Vagina (tissue), 2 donors: ENCODE results near the gene NKG7. TPM values are rescaled to one million over a fixed set of nuclear protein-coding genes. Genes with fewer than 3 reads are reported as not detected.

Experiments used
- DNase-seq, 2 donors: peaks; one replicate each; pipeline ENCODE4 v3.0.0-alpha.2; 2017; ENCODE audit errors: extremely low spot score in 2 of 2
- H3K27ac ChIP-seq: fragments of 200-600 bp; sonication (generic); one replicate; pipeline ENCODE4 v1.5.1; 2019
- H3K27me3 ChIP-seq: fragments of 200-600 bp; sonication (generic); one replicate; pipeline ENCODE4 v1.5.1; 2019
- H3K36me3 ChIP-seq, 2 donors: fragments of 200-600 bp; sonication (generic); one replicate each; pipeline ENCODE4 v1.5.1; 2017 to 2019
- H3K4me1 ChIP-seq: fragments of 200-600 bp; sonication (generic); one replicate; pipeline ENCODE4 v1.5.1; 2019
- H3K4me3 ChIP-seq, 2 donors: fragments of 200-600 bp; sonication (generic); 1 replicate in 1 of 2; 2 replicates in 1 of 2; pipeline ENCODE4 v1.5.1; 2016 to 2019
- H3K9me3 ChIP-seq: fragments of 200-600 bp; sonication (generic); one replicate; pipeline ENCODE4 v1.5.1; 2019
- POLR2A ChIP-seq, 2 donors: fragments of 450-650 bp; IDR thresholded peaks; one replicate each; pipeline ENCODE4 v1.6.1; 2017; ENCODE audit warnings: antibody characterized with exemption in 2 of 2, mild to moderate bottlenecking in 2 of 2, moderate library complexity in 2 of 2
- POLR2AphosphoS5 ChIP-seq, 2 donors: sonication (generic); formaldehyde crosslinking; IDR thresholded peaks; one replicate each; pipeline ENCODE4 v1.9.0; 2017; ENCODE audit warnings: antibody characterized with exemption in 2 of 2, mild to moderate bottlenecking in 2 of 2, low read depth in 1 of 2; ENCODE audit not compliant: insufficient read depth in 1 of 2
- intact Hi-C: fragments of 100-400 bp; cut with DNase I; formaldehyde crosslinking; loops from one replicate; pipeline ENCODE4 v1.15.1; 2023
- total RNA-seq: library from RNA; depleted of rRNA; stranded (reverse); fragments of >200 nt; gene quantifications from one replicate; pipeline ENCODE4 v1.2.3, GENCODE V29; 2016
- TF ChIP-seq, protein P1 (sequence below), 3 experiments: fragments of 450-650 bp in 2 of 3; fragments of 200-600 bp in 1 of 3; sonication (generic) in 1 of 3; IDR thresholded peaks; one replicate each; pipeline ENCODE4 v1.5.1; 2017 to 2019; ENCODE audit warnings: antibody characterized with exemption in 3 of 3, mild to moderate bottlenecking in 2 of 3, moderate library complexity in 2 of 3

Gene NKG7
- total RNA-seq, 1 donor from 2014 or later: 3.4 TPM

GRCh38 chr19:51352783-51353360 is 19.6 kb downstream of the NKG7 start:
- no peak for DNase-seq
- Histone ChIP-seq H3K27ac (no peak overlapping the region), H3K27me3 (no peaks in the 10 kb centered on the region), H3K4me3 (no peak overlapping the region), H3K36me3 (peaks cover 0 to 12% of the 10 kb centered on the region in 2 donors), H3K4me1 (peaks cover 8% of the 10 kb centered on the region), H3K9me3 (no peaks in the 10 kb centered on the region)
- intact Hi-C loops: no loop called here
- TF ChIP-seq POLR2A (IDR thresholded peaks at IDR 0.05) (no peak), POLR2AphosphoS5 (IDR thresholded peaks at IDR 0.05; ENCODE audit: insufficient read depth in 1 of 2, low read depth in 1 of 2) (no peak)
- TF ChIP-seq, protein P1, sequence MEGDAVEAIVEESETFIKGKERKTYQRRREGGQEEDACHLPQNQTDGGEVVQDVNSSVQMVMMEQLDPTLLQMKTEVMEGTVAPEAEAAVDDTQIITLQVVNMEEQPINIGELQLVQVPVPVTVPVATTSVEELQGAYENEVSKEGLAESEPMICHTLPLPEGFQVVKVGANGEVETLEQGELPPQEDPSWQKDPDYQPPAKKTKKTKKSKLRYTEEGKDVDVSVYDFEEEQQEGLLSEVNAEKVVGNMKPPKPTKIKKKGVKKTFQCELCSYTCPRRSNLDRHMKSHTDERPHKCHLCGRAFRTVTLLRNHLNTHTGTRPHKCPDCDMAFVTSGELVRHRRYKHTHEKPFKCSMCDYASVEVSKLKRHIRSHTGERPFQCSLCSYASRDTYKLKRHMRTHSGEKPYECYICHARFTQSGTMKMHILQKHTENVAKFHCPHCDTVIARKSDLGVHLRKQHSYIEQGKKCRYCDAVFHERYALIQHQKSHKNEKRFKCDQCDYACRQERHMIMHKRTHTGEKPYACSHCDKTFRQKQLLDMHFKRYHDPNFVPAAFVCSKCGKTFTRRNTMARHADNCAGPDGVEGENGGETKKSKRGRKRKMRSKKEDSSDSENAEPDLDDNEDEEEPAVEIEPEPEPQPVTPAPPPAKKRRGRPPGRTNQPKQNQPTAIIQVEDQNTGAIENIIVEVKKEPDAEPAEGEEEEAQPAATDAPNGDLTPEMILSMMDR (IDR thresholded peaks at IDR 0.05): no peak

- TF ChIP-seq POLR2A (IDR thresholded peaks at IDR 0.05) (no peak), POLR2AphosphoS5 (IDR thresholded peaks at IDR 0.05; ENCODE audit: insufficient read depth in 1 of 2, low read depth in 1 of 2) (no peak)
- TF ChIP-seq, protein P1 (IDR thresholded peaks at IDR 0.05): no peak
- H3K27ac ChIP-seq: peak overlapping the region; percentile 26
- no peaks in the 10 kb centered on the region for H3K9me3 ChIP-seq
- no peak overlapping the region for H3K4me3 ChIP-seq
- intact Hi-C loops: no loop called here
- peaks cover 8% of the 10 kb centered on the region for H3K4me1 ChIP-seq
- H3K27me3 ChIP-seq: no peaks in the 10 kb centered on the region
- DNase-seq: no peak
- peaks cover 0 to 17% of the 10 kb centered on the region in 2 donors for H3K36me3 ChIP-seq
Observed at GRCh38 chr19:51351266-51351990, 21.0 kb downstream of the NKG7 start.

GRCh38 chr19:51347209-51347928 is 25.1 kb downstream of the NKG7 start:
- H3K9me3 ChIP-seq: no peaks in the 10 kb centered on the region
- no peaks in the 10 kb centered on the region for H3K27me3 ChIP-seq
- H3K36me3 ChIP-seq: peaks cover 0 to 24% of the 10 kb centered on the region in 2 donors
- no peaks in the 10 kb centered on the region for H3K4me1 ChIP-seq
- no peak overlapping the region for H3K4me3 ChIP-seq
- TF ChIP-seq, protein P1 (IDR thresholded peaks at IDR 0.05): no peak
- no peak for TF ChIP-seq POLR2A (IDR thresholded peaks at IDR 0.05)
- no peak for TF ChIP-seq POLR2AphosphoS5 (IDR thresholded peaks at IDR 0.05; ENCODE audit: insufficient read depth in 1 of 2, low read depth in 1 of 2)
- no peak for DNase-seq
- H3K27ac ChIP-seq: no peak overlapping the region
- intact Hi-C loops: no loop called here

DNA sequence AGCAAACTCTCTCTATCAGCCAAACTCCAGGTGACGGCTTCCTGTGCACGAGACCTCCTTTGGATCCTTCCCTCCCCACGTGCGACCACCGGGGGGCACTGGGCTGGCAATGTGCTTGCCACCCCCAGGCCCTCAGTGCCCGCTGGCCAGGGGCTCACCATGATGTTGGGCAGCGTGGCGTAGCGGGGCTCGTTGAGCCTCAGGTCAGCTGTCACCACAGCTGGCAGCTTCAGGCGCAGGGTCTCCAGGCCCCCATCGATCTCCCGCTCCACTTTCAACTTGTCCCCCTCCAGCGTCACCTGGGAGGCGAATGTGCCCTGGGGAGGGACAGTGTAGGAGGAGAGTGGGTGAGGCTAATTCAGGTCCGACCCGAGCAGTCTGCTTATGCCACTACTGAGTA is 25.7 kb downstream of the NKG7 start:
- DNase-seq: no peak
- Histone ChIP-seq H3K4me3 (no peak overlapping the region), H3K27ac (no peak overlapping the region), H3K4me1 (no peaks in the 10 kb centered on the region), H3K36me3 (peaks cover 0 to 24% of the 10 kb centered on the region in 2 donors), H3K9me3 (no peaks in the 10 kb centered on the region), H3K27me3 (no peaks in the 10 kb centered on the region)
- intact Hi-C loops: no loop called here
- TF ChIP-seq POLR2AphosphoS5 (IDR thresholded peaks at IDR 0.05; ENCODE audit: insufficient read depth in 1 of 2, low read depth in 1 of 2) (no peak), POLR2A (IDR thresholded peaks at IDR 0.05) (no peak)
- TF ChIP-seq, protein P1 (IDR thresholded peaks at IDR 0.05): no peak
